Measurements from ENCODE around the gene PTPRN2.
"Not testable (repeated sequence)": the region's sequence is repeated elsewhere in the genome, so short reads cannot be mapped to it uniquely, and the experiment has no call there.

Gene PTPRN2

GRCh38 chr7:158357898-158358821 is 229.5 kb downstream of the PTPRN2 start:
- no peak overlapping the region for H3K4me3 ChIP-seq (ENCODE audit: low read depth, low read length)
- no peak for DNase-seq (ENCODE audit: low read depth)

GRCh38 chr7:158357106-158357897 is 230.3 kb downstream of the PTPRN2 start:
- no peak for TF ChIP-seq CTCF (conservative IDR thresholded peaks at IDR 0.05; ENCODE audit: low read depth, low read length)
- H3K4me3 ChIP-seq (ENCODE audit: low read depth, low read length), result no peak overlapping the region
- DNase-seq (ENCODE audit: low read depth), result no peak

More at GRCh38 chr7:158357898-158358821, 229.5 kb downstream of the PTPRN2 start:
- no peak for TF ChIP-seq CTCF (conservative IDR thresholded peaks at IDR 0.05; ENCODE audit: low read depth, low read length)

GRCh38 chr7:158356454-158356853 is 231.2 kb downstream of the PTPRN2 start:
- peak; percentile 14 for DNase-seq (ENCODE audit: low read depth)
- no peak overlapping the region for H3K4me3 ChIP-seq (ENCODE audit: low read depth, low read length)
- no peak for TF ChIP-seq CTCF (conservative IDR thresholded peaks at IDR 0.05; ENCODE audit: low read depth, low read length)

- peak; percentile 35 for DNase-seq (ENCODE audit: low read depth)
- peak; percentile 56 for TF ChIP-seq CTCF (conservative IDR thresholded peaks at IDR 0.05; ENCODE audit: low read depth, low read length)
Observed at GRCh38 chr7:158355456-158356065, 232.1 kb downstream of the PTPRN2 start.

GRCh38 chr7:158354861-158355260 is 232.8 kb downstream of the PTPRN2 start:
- no peak for DNase-seq (ENCODE audit: low read depth)
- no peak overlapping the region for H3K4me3 ChIP-seq (ENCODE audit: low read depth, low read length)
- no peak for TF ChIP-seq CTCF (conservative IDR thresholded peaks at IDR 0.05; ENCODE audit: low read depth, low read length)

More at GRCh38 chr7:158355456-158356065, 232.1 kb downstream of the PTPRN2 start:
- H3K4me3 ChIP-seq (ENCODE audit: low read depth, low read length), result no peak overlapping the region

- peak; percentile 51 for DNase-seq (ENCODE audit: low read depth)
- H3K4me3 ChIP-seq (ENCODE audit: low read depth, low read length), result no peak overlapping the region
- peak; percentile 68 for TF ChIP-seq CTCF (conservative IDR thresholded peaks at IDR 0.05; ENCODE audit: low read depth, low read length)
Observed at GRCh38 chr7:158353606-158354570, 233.7 kb downstream of the PTPRN2 start.

GRCh38 chr7:158351899-158352729 is 235.5 kb downstream of the PTPRN2 start:
- DNase-seq (ENCODE audit: low read depth); H3K4me3 ChIP-seq (ENCODE audit: low read depth, low read length): not testable (repeated sequence)

Data from choroid plexus epithelial cell (primary cell).